ENCODE data around the gene GRAMD4. TPM values are rescaled to one million over a fixed set of nuclear protein-coding genes. Genes with fewer than 3 reads are reported as not detected.

GRAMD4 gene
- total RNA-seq, 1 experiment from 2014 or later: 19.8 TPM

GRCh38 chr22:46659791-46660186, 39.6 kb downstream of the GRAMD4 start:
- H4K5ac ChIP-seq (ENCODE audit: insufficient read length, low read depth, low read length): no peak overlapping the region
- Mint-ChIP-seq H3K4me1 (peaks cover 7 to 12% of the 10 kb centered on the region in 2 experiments), H3K36me3 (ENCODE audit: insufficient read depth in 1 of 3, low read depth in 3 of 3) (no peaks in the 10 kb centered on the region), H3K27me3 (ENCODE audit: low read depth) (no peaks in the 10 kb centered on the region), H3K9me3 (no peaks in the 10 kb centered on the region; a peak in 1 of 5 replicates), H3K4me3 (no peak overlapping the region), H3K27ac (peak overlapping the region in 2 of 3 experiments; percentile 9 to 90; a peak in 3 of 7 replicates)
- no peaks in the 10 kb centered on the region for H3K4me1 ChIP-seq (ENCODE audit: insufficient read depth, low read length)
- no peak overlapping the region for H3K27ac ChIP-seq (ENCODE audit: insufficient read length, low read depth, low read length)
- no peak overlapping the region for H2AK5ac ChIP-seq (ENCODE audit: insufficient read length, low read length)
- H3K4ac ChIP-seq (ENCODE audit: low read depth, low read length): no peak overlapping the region
- H2BK15ac ChIP-seq (ENCODE audit: low read depth, low read length): no peak overlapping the region
- no peak overlapping the region for H3K18ac ChIP-seq (ENCODE audit: insufficient read length, low read depth, low read length)
- no peak overlapping the region for H3K23ac ChIP-seq (ENCODE audit: insufficient read length, low read depth, low read length)
- H3K27me3 ChIP-seq (ENCODE audit: insufficient read depth, low read length): no peaks in the 10 kb centered on the region
- no peaks in the 10 kb centered on the region for H4K20me1 ChIP-seq (ENCODE audit: control insufficient read depth, insufficient read depth, insufficient read length)
- no peak overlapping the region for H2AFZ ChIP-seq (ENCODE audit: low read length)
- no peaks in the 10 kb centered on the region for H3K23me2 ChIP-seq (ENCODE audit: insufficient read length, low read depth, low read length, poor library complexity, severe bottlenecking)
- H2BK5ac ChIP-seq (ENCODE audit: insufficient read length, low read length): no peak overlapping the region
- H3T11ph ChIP-seq (ENCODE audit: low read length): no peak overlapping the region
- H4K8ac ChIP-seq (replicated peaks; ENCODE audit: insufficient read length, low read depth, low read length): no peak overlapping the region
- H3K14ac ChIP-seq (ENCODE audit: insufficient read depth, low read length): no peak overlapping the region
- H3K79me2 ChIP-seq (ENCODE audit: insufficient read depth, low read length): no peaks in the 10 kb centered on the region
- no peaks in the 10 kb centered on the region for H3K9me3 ChIP-seq (ENCODE audit: control insufficient read depth, low read depth, low read length)
- H3K4me2 ChIP-seq (ENCODE audit: insufficient read depth, insufficient read length, low read length): no peak overlapping the region
- no peak overlapping the region for H2BK120ac ChIP-seq (ENCODE audit: low read depth, low read length, poor library complexity, severe bottlenecking)
- DNase-seq: no peak
- no peak overlapping the region for H2BK12ac ChIP-seq (ENCODE audit: insufficient read length, low read depth, low read length)
- H3K79me1 ChIP-seq (ENCODE audit: insufficient read depth, low read depth, low read length, poor library complexity, severe bottlenecking): no peaks in the 10 kb centered on the region
- WGBS (ENCODE audit: extremely low coverage, insufficient read length, low lambda C conversion rate): no CpG with 5 or more reads among the region's 12 CpGs
- H2BK20ac ChIP-seq (ENCODE audit: low read depth, low read length, poor library complexity, severe bottlenecking): no peak overlapping the region
- H4K91ac ChIP-seq (ENCODE audit: insufficient read length, low read depth, low read length): no peak overlapping the region
- H3K56ac ChIP-seq (ENCODE audit: insufficient read length, low read depth, low read length): no peak overlapping the region
- H3K9ac ChIP-seq (ENCODE audit: extremely low read depth, insufficient read length, low read length): no peak overlapping the region
- TF ChIP-seq CTCF (conservative IDR thresholded peaks at IDR 0.05): no peak

Data from H9 (cell line).